ENCODE data around the gene ECE1.

ECE1 gene

DNA sequence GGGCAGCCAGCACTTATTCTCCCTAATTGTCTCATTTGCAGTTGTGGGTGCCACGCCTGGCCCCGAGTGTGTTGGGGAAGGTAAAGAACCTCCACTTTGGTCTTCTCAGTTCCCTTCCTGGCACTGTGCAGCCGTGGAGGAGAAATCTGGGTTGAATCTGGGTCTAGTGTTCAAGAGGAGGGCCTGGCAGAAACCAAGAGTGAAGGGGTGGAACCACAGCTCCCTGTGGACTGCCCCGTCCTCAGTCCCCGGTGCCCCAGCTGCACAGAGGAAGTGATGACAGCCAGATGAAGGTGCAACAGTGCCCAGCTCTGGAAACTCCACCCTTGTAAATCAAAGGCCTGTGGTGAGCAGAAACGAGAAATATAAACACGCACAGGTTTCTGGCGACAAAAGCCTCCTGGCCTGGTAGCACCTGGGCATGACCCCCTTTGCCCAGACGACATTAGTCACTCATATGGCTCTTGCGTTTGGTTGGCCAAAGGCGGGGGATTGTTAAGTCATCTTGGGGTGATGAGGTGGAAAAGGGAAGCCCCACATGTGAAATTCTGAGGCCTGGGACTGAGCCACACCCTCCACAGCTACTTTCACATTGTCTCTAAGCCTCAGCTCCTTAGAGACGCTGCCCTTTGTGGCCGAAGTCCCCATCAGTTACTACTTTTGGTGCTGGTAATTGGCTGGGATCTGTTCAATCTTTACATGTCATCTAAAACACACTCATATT, 4.2 kb upstream of the ECE1 start:
- Histone ChIP-seq H2BK12ac (ENCODE audit: low read length) (no peak overlapping the region), H3K18ac (ENCODE audit: low read length) (peak overlapping the region; percentile 34), H3K27me3 (ENCODE audit: control insufficient read depth in 3 of 3, insufficient read depth in 3 of 3, low read depth in 1 of 3, low read length in 3 of 3) (peaks cover 0 to 16% (median 0%) of the 10 kb centered on the region in 3 experiments), H2AFZ (ENCODE audit: low read length) (no peak overlapping the region), H2BK15ac (ENCODE audit: low read length) (no peak overlapping the region), H2AK5ac (ENCODE audit: low read depth, low read length) (peak overlapping the region; percentile 4), H4K91ac (ENCODE audit: low read depth, low read length, poor library complexity) (no peak overlapping the region), H3K14ac (ENCODE audit: low read length) (no peak overlapping the region), H3K9ac (ENCODE audit: low read depth, low read length, poor library complexity) (no peak overlapping the region), H3K4me1 (ENCODE audit: control insufficient read depth in 2 of 2, insufficient read depth in 1 of 2, low read depth in 1 of 2, low read length in 2 of 2) (peaks cover 10 to 20% of the 10 kb centered on the region in 2 donors), H3K79me1 (ENCODE audit: low read depth, low read length) (no peaks in the 10 kb centered on the region), H3K27ac (replicated peaks; ENCODE audit: low read length) (no peak overlapping the region), H3K9me3 (replicated peaks in 1 of 2; ENCODE audit: control insufficient read depth in 2 of 2, insufficient read depth in 1 of 2, low read depth in 1 of 2, low read length in 2 of 2) (no peaks in the 10 kb centered on the region), H3K36me3 (replicated peaks in 1 of 2; ENCODE audit: control insufficient read depth in 2 of 2, insufficient read depth in 2 of 2, low read length in 2 of 2) (no peaks in the 10 kb centered on the region), H3K4me3 (ENCODE audit: low read length in 2 of 2) (no peak overlapping the region), H2BK120ac (ENCODE audit: low read depth, low read length) (no peak overlapping the region), H4K8ac (ENCODE audit: low read depth, low read length) (no peak overlapping the region), H3K23ac (ENCODE audit: low read depth, low read length, poor library complexity) (no peak overlapping the region), H3K4me2 (ENCODE audit: insufficient read depth, low read length, poor library complexity, severe bottlenecking) (no peak overlapping the region), H3K4ac (ENCODE audit: low read length) (no peak overlapping the region), H2BK5ac (ENCODE audit: low read length) (no peak overlapping the region)
- WGBS, 2 donors (ENCODE audit: extremely low coverage in 2 of 2, insufficient read length in 2 of 2, insufficient replicate concordance in 1 of 2) = no CpG with 5 or more reads among the region's 13 CpGs
- no peak for DNase-seq (ENCODE audit: low spot score)

DNA sequence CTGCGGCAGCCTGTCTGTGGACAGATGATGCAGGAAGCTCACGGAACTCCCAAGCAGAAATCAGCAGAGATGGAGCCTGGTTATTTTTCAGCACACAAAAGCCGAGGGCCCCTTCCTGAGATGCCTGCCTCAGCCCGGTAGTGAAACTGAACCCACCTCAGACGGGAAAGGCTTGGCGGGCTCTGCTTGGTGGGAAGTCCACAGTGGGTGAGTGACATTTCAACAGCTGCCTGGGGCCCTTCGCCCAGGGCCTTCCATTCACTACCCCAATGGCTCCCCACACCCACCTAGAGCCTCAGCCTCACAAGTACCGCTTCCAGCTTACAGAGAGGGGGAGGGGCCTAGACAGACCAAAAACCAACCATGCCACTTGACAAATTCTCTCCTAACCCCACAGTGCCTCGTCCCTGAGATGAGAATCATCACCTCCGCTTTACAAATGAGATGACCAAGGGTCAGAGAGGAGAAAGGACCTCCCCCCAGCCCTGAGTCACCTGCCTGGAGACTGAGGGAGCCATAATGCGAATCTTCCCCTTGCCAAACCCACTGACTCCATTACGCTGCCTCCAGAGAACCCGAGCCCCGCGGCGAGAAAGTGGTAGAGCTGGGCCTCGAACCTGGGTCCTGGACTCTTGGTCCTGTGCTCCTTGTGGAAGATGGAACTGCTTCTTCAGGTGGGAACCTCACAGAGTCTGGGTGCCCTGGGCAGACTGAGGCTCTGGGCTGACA, 3.4 kb upstream of the ECE1 start:
- H3K4ac ChIP-seq (ENCODE audit: low read length) = no peak overlapping the region
- H3K14ac ChIP-seq (ENCODE audit: low read length) = no peak overlapping the region
- no peak overlapping the region for H2BK15ac ChIP-seq (ENCODE audit: low read length)
- H2BK12ac ChIP-seq (ENCODE audit: low read length) = no peak overlapping the region
- no peak overlapping the region for H4K91ac ChIP-seq (ENCODE audit: low read depth, low read length, poor library complexity)
- no peak overlapping the region for H3K23ac ChIP-seq (ENCODE audit: low read depth, low read length, poor library complexity)
- no peaks in the 10 kb centered on the region for H3K79me1 ChIP-seq (ENCODE audit: low read depth, low read length)
- peaks cover 10 to 20% of the 10 kb centered on the region in 2 donors for H3K4me1 ChIP-seq (ENCODE audit: control insufficient read depth in 2 of 2, insufficient read depth in 1 of 2, low read depth in 1 of 2, low read length in 2 of 2)
- H3K9me3 ChIP-seq (replicated peaks in 1 of 2; ENCODE audit: control insufficient read depth in 2 of 2, insufficient read depth in 1 of 2, low read depth in 1 of 2, low read length in 2 of 2) = no peaks in the 10 kb centered on the region
- H4K8ac ChIP-seq (ENCODE audit: low read depth, low read length) = no peak overlapping the region
- H2BK120ac ChIP-seq (ENCODE audit: low read depth, low read length) = no peak overlapping the region
- no peak overlapping the region for H3K4me3 ChIP-seq (ENCODE audit: low read length in 2 of 2)
- no peaks in the 10 kb centered on the region for H3K36me3 ChIP-seq (replicated peaks in 1 of 2; ENCODE audit: control insufficient read depth in 2 of 2, insufficient read depth in 2 of 2, low read length in 2 of 2)
- H3K18ac ChIP-seq (ENCODE audit: low read length) = peak overlapping the region; percentile 69
- H2BK5ac ChIP-seq (ENCODE audit: low read length) = peak overlapping the region; percentile 32
- peak overlapping the region; percentile 46 for H2AFZ ChIP-seq (ENCODE audit: low read length)
- H2AK5ac ChIP-seq (ENCODE audit: low read depth, low read length) = peak overlapping the region; percentile 78
- H3K27me3 ChIP-seq (ENCODE audit: control insufficient read depth in 3 of 3, insufficient read depth in 3 of 3, low read depth in 1 of 3, low read length in 3 of 3) = peaks cover 0 to 22% (median 0%) of the 10 kb centered on the region in 3 experiments
- H3K4me2 ChIP-seq (ENCODE audit: insufficient read depth, low read length, poor library complexity, severe bottlenecking) = no peak overlapping the region
- H3K9ac ChIP-seq (ENCODE audit: low read depth, low read length, poor library complexity) = no peak overlapping the region
- no peak overlapping the region for H3K27ac ChIP-seq (replicated peaks; ENCODE audit: low read length)
- no CpG with 5 or more reads among the region's 17 CpGs for WGBS, 2 donors (ENCODE audit: extremely low coverage in 2 of 2, insufficient read length in 2 of 2, insufficient replicate concordance in 1 of 2)
- DNase-seq (ENCODE audit: low spot score) = no peak

GRCh38 chr1:21292984-21293536, 2.8 kb upstream of the ECE1 start:
- no peak overlapping the region for H2BK12ac ChIP-seq (ENCODE audit: low read length)
- H3K9ac ChIP-seq (ENCODE audit: low read depth, low read length, poor library complexity) = no peak overlapping the region
- H3K4me1 ChIP-seq (ENCODE audit: control insufficient read depth in 2 of 2, insufficient read depth in 1 of 2, low read depth in 1 of 2, low read length in 2 of 2) = peaks cover 10 to 20% of the 10 kb centered on the region in 2 donors
- no peak overlapping the region for H2BK120ac ChIP-seq (ENCODE audit: low read depth, low read length)
- H4K91ac ChIP-seq (ENCODE audit: low read depth, low read length, poor library complexity) = no peak overlapping the region
- no peaks in the 10 kb centered on the region for H3K79me1 ChIP-seq (ENCODE audit: low read depth, low read length)
- H3K18ac ChIP-seq (ENCODE audit: low read length) = peak overlapping the region; percentile 69
- no peak overlapping the region for H3K4me3 ChIP-seq (ENCODE audit: low read length in 2 of 2)
- DNase-seq (ENCODE audit: low spot score) = no peak
- peak overlapping the region; percentile 46 for H2AFZ ChIP-seq (ENCODE audit: low read length)
- H3K27me3 ChIP-seq (ENCODE audit: control insufficient read depth in 3 of 3, insufficient read depth in 3 of 3, low read depth in 1 of 3, low read length in 3 of 3) = peaks cover 0 to 24% (median 0%) of the 10 kb centered on the region in 3 experiments
- H2BK5ac ChIP-seq (ENCODE audit: low read length) = peak overlapping the region; percentile 32
- no peak overlapping the region for H3K4ac ChIP-seq (ENCODE audit: low read length)
- no CpG with 5 or more reads among the region's 9 CpGs for WGBS, 2 donors (ENCODE audit: extremely low coverage in 2 of 2, insufficient read length in 2 of 2, insufficient replicate concordance in 1 of 2)
- no peaks in the 10 kb centered on the region for H3K36me3 ChIP-seq (replicated peaks in 1 of 2; ENCODE audit: control insufficient read depth in 2 of 2, insufficient read depth in 2 of 2, low read length in 2 of 2)
- no peak overlapping the region for H3K27ac ChIP-seq (replicated peaks; ENCODE audit: low read length)
- no peak overlapping the region for H3K23ac ChIP-seq (ENCODE audit: low read depth, low read length, poor library complexity)
- H3K14ac ChIP-seq (ENCODE audit: low read length) = no peak overlapping the region
- no peaks in the 10 kb centered on the region for H3K9me3 ChIP-seq (replicated peaks in 1 of 2; ENCODE audit: control insufficient read depth in 2 of 2, insufficient read depth in 1 of 2, low read depth in 1 of 2, low read length in 2 of 2)
- H4K8ac ChIP-seq (ENCODE audit: low read depth, low read length) = no peak overlapping the region
- no peak overlapping the region for H2BK15ac ChIP-seq (ENCODE audit: low read length)
- H3K4me2 ChIP-seq (ENCODE audit: insufficient read depth, low read length, poor library complexity, severe bottlenecking) = no peak overlapping the region
- H2AK5ac ChIP-seq (ENCODE audit: low read depth, low read length) = peak overlapping the region; percentile 78

- H2AFZ ChIP-seq (ENCODE audit: low read length) = no peak overlapping the region
- H3K27me3 ChIP-seq (ENCODE audit: control insufficient read depth in 3 of 3, insufficient read depth in 3 of 3, low read depth in 1 of 3, low read length in 3 of 3) = peaks cover 0 to 24% (median 0%) of the 10 kb centered on the region in 3 experiments
- no peaks in the 10 kb centered on the region for H3K79me1 ChIP-seq (ENCODE audit: low read depth, low read length)
- peaks cover 10 to 20% of the 10 kb centered on the region in 2 donors for H3K4me1 ChIP-seq (ENCODE audit: control insufficient read depth in 2 of 2, insufficient read depth in 1 of 2, low read depth in 1 of 2, low read length in 2 of 2)
- no peak overlapping the region for H3K4ac ChIP-seq (ENCODE audit: low read length)
- WGBS, 2 donors (ENCODE audit: extremely low coverage in 2 of 2, insufficient read length in 2 of 2, insufficient replicate concordance in 1 of 2) = no CpG with 5 or more reads among the region's 3 CpGs
- H2BK15ac ChIP-seq (ENCODE audit: low read length) = no peak overlapping the region
- H2BK12ac ChIP-seq (ENCODE audit: low read length) = no peak overlapping the region
- H4K8ac ChIP-seq (ENCODE audit: low read depth, low read length) = no peak overlapping the region
- no peak overlapping the region for H3K23ac ChIP-seq (ENCODE audit: low read depth, low read length, poor library complexity)
- no peak overlapping the region for H2BK5ac ChIP-seq (ENCODE audit: low read length)
- no peak overlapping the region for H3K4me2 ChIP-seq (ENCODE audit: insufficient read depth, low read length, poor library complexity, severe bottlenecking)
- H3K4me3 ChIP-seq (ENCODE audit: low read length in 2 of 2) = no peak overlapping the region
- H4K91ac ChIP-seq (ENCODE audit: low read depth, low read length, poor library complexity) = no peak overlapping the region
- H3K9me3 ChIP-seq (replicated peaks in 1 of 2; ENCODE audit: control insufficient read depth in 2 of 2, insufficient read depth in 1 of 2, low read depth in 1 of 2, low read length in 2 of 2) = no peaks in the 10 kb centered on the region
- H3K36me3 ChIP-seq (replicated peaks in 1 of 2; ENCODE audit: control insufficient read depth in 2 of 2, insufficient read depth in 2 of 2, low read length in 2 of 2) = no peaks in the 10 kb centered on the region
- H3K27ac ChIP-seq (replicated peaks; ENCODE audit: low read length) = no peak overlapping the region
- no peak overlapping the region for H3K18ac ChIP-seq (ENCODE audit: low read length)
- H3K9ac ChIP-seq (ENCODE audit: low read depth, low read length, poor library complexity) = no peak overlapping the region
- no peak overlapping the region for H2AK5ac ChIP-seq (ENCODE audit: low read depth, low read length)
- no peak for DNase-seq (ENCODE audit: low spot score)
- H3K14ac ChIP-seq (ENCODE audit: low read length) = no peak overlapping the region
- no peak overlapping the region for H2BK120ac ChIP-seq (ENCODE audit: low read depth, low read length)
Observed at GRCh38 chr1:21292503-21292983, 2.3 kb upstream of the ECE1 start.

Measured in neuronal stem cell (in vitro differentiated cells).